Activated CD8-positive, alpha-beta T cell treated with anti-CD3 and anti-CD28 coated beads for 36 hours (primary cell): ENCODE data around the gene MYO1C. TPM values are rescaled to one million over a fixed set of nuclear protein-coding genes. Genes with fewer than 3 reads are reported as not detected.

Experiments used
- ATAC-seq: fragments of 200-7000 bp; cut with Tn5 transposase; one replicate; pipeline ENCODE4 v1.10.0; 2021; ENCODE audit warnings: mild to moderate bottlenecking, moderate library complexity
- CTCF ChIA-PET: fragments of 350-600 bp; sonication (Branson Sonifier 250); formaldehyde crosslinking; loops from one replicate; lab custom pipeline; 2021; ENCODE audit warnings: antibody characterized with exemption; lab: Charles Lee
- POLR2A ChIA-PET: fragments of 350-600 bp; sonication (Branson Sonifier 250); formaldehyde crosslinking; loops from one replicate; lab custom pipeline; 2021; ENCODE audit warnings: antibody characterized with exemption; lab: Charles Lee
- DNase-seq: peaks from one replicate; pipeline ENCODE4 v3.0.0-alpha.2; 2020
- H3K27ac Mint-ChIP-seq: one replicate; pipeline ENCODE4 v1.8.0; 2021; ENCODE audit warnings: mild to moderate bottlenecking, mixed read lengths
- H3K27me3 Mint-ChIP-seq: one replicate; pipeline ENCODE4 v1.8.0; 2021; ENCODE audit warnings: mixed read lengths
- H3K36me3 Mint-ChIP-seq: one replicate; pipeline ENCODE4 v1.8.0; 2021; ENCODE audit warnings: low read depth, mixed read lengths
- H3K4me1 Mint-ChIP-seq: one replicate; pipeline ENCODE4 v1.8.0; 2021; ENCODE audit warnings: low read depth, mixed read lengths
- H3K4me3 Mint-ChIP-seq: one replicate; pipeline ENCODE4 v1.8.0; 2021; ENCODE audit warnings: mild to moderate bottlenecking, moderate library complexity, mixed read lengths
- H3K9me3 Mint-ChIP-seq: one replicate; pipeline ENCODE4 v1.8.0; 2021; ENCODE audit warnings: mixed read lengths
- CTCF ChIP-seq: fragments of 200-600 bp; IDR thresholded peaks from one replicate; pipeline ENCODE4 v1.8.0; 2022; ENCODE audit warnings: antibody characterized with exemption, mild to moderate bottlenecking
- intact Hi-C: fragments of 100-400 bp; cut with micrococcal nuclease; formaldehyde crosslinking; loops from one replicate; pipeline ENCODE4 v1.10.0; 2022
- total RNA-seq, 2 experiments: library from RNA; stranded (reverse); gene quantifications; one replicate each; pipeline ENCODE4 v1.2.3, GENCODE V29; 2021

Gene MYO1C
- total RNA-seq, 2 experiments from 2014 or later: 12.6 to 16.8 TPM

GRCh38 chr17:1469231-1469852 lies 23.1 kb downstream of the MYO1C start:
- POLR2A ChIA-PET: interaction anchor here (1.2 kb wide), 1 partner anchor 70 kb away, joined by 3 read pairs; no protein-coding TSS in a partner anchor
- H3K4me3 Mint-ChIP-seq: no peak overlapping the region
- TF ChIP-seq CTCF: no peak
- no peak for DNase-seq
- H3K4me1 Mint-ChIP-seq: peaks cover 15% of the 10 kb centered on the region
- intact Hi-C loops: no loop called here
- H3K27me3 Mint-ChIP-seq: peaks cover 5% of the 10 kb centered on the region
- peaks cover 2% of the 10 kb centered on the region for H3K9me3 Mint-ChIP-seq
- CTCF ChIA-PET: no interaction called here
- no peak overlapping the region for H3K27ac Mint-ChIP-seq
- H3K36me3 Mint-ChIP-seq: peaks cover 12% of the 10 kb centered on the region
- ATAC-seq: no peak

GRCh38 chr17:1467898-1468492 lies 24.5 kb downstream of the MYO1C start:
- ChIA-PET CTCF (no interaction called here), POLR2A (no interaction called here)
- H3K36me3 Mint-ChIP-seq: peaks cover 14% of the 10 kb centered on the region
- no peak for TF ChIP-seq CTCF
- peaks cover 9% of the 10 kb centered on the region for H3K27me3 Mint-ChIP-seq
- ATAC-seq (no peak), DNase-seq (no peak)
- H3K4me1 Mint-ChIP-seq: peaks cover 12% of the 10 kb centered on the region
- intact Hi-C loops: no loop called here
- no peak overlapping the region for H3K27ac Mint-ChIP-seq
- H3K4me3 Mint-ChIP-seq: no peak overlapping the region
- H3K9me3 Mint-ChIP-seq: peaks cover 2% of the 10 kb centered on the region

GRCh38 chr17:1467258-1467657 lies 25.2 kb downstream of the MYO1C start:
- ATAC-seq (no peak), DNase-seq (no peak)
- Mint-ChIP-seq H3K4me3 (no peak overlapping the region), H3K9me3 (peaks cover 2% of the 10 kb centered on the region), H3K4me1 (peaks cover 15% of the 10 kb centered on the region), H3K36me3 (peaks cover 15% of the 10 kb centered on the region), H3K27me3 (peaks cover 13% of the 10 kb centered on the region), H3K27ac (no peak overlapping the region)
- intact Hi-C loops: no loop called here
- TF ChIP-seq CTCF: no peak
- ChIA-PET CTCF (no interaction called here), POLR2A (interaction anchor here (0.6 kb wide), 1 partner anchor 618 kb away, joined by 3 read pairs; no protein-coding TSS in a partner anchor)

GRCh38 chr17:1464186-1464585 lies 28.3 kb downstream of the MYO1C start:
- ATAC-seq (no peak), DNase-seq (no peak)
- H3K36me3 Mint-ChIP-seq: peaks cover 12% of the 10 kb centered on the region
- no peak overlapping the region for H3K27ac Mint-ChIP-seq
- TF ChIP-seq CTCF: no peak
- H3K9me3 Mint-ChIP-seq: no peaks in the 10 kb centered on the region
- peaks cover 29% of the 10 kb centered on the region for H3K4me1 Mint-ChIP-seq
- no peak overlapping the region for H3K4me3 Mint-ChIP-seq
- H3K27me3 Mint-ChIP-seq: peaks cover 27% of the 10 kb centered on the region
- intact Hi-C loops: loop anchor here (5.0 kb wide), 1 partner anchor 53 kb away; the partner anchor contains the start of gene INPP5K
- ChIA-PET CTCF (interaction anchor here (1.8 kb wide), 1 partner anchor 99 kb away, joined by 9 read pairs; no protein-coding TSS in a partner anchor), POLR2A (interaction anchor here (1.0 kb wide), 1 partner anchor 9 kb away, joined by 5 read pairs; no protein-coding TSS in a partner anchor)
